ENCODE measurements around the gene KRT81.

Gene KRT81

GRCh38 chr12:52291267-52291935, at the start of gene KRT81:
TSS of gene KRT81 (minus strand) at chr12:52291534. CDS start at chr12:52291465, 69 bp downstream.
- H3K4me3 ChIP-seq (ENCODE audit: low read depth, low read length), result no peak within 1 kb of the TSS
- DNase-seq (ENCODE audit: low read depth), result no peak
- no peak for TF ChIP-seq MYC (IDR thresholded peaks at IDR 0.05; ENCODE audit: low read depth, low read length)
- no peak for TF ChIP-seq MAX (IDR thresholded peaks at IDR 0.05; ENCODE audit: low read depth, low read length)
- no peak for TF ChIP-seq POLR2A (IDR thresholded peaks at IDR 0.05; ENCODE audit: extremely low read depth, insufficient read length)
- no peak for TF ChIP-seq CTCF (IDR thresholded peaks at IDR 0.05; ENCODE audit: low read depth, low read length)

- TF ChIP-seq POLR2A (IDR thresholded peaks at IDR 0.05; ENCODE audit: extremely low read depth, insufficient read length) (no peak), MYC (IDR thresholded peaks at IDR 0.05; ENCODE audit: low read depth, low read length) (no peak)
- no peak overlapping the region for H3K4me3 ChIP-seq (ENCODE audit: low read depth, low read length)
- no peak for DNase-seq (ENCODE audit: low read depth)
These were observed 47.1 kb upstream of the KRT81 start for GRCh38 chr12:52338241-52338960.

- no peak for DNase-seq (ENCODE audit: low read depth)
These were observed 45.7 kb upstream of the KRT81 start for GRCh38 chr12:52337054-52337453.

GRCh38 chr12:52336641-52337040, 45.3 kb upstream of the KRT81 start:
- H3K4me3 ChIP-seq (ENCODE audit: low read depth, low read length), result no peak overlapping the region
- DNase-seq (ENCODE audit: low read depth), result no peak
- TF ChIP-seq MYC (IDR thresholded peaks at IDR 0.05; ENCODE audit: low read depth, low read length), result no peak
- no peak for TF ChIP-seq CTCF (IDR thresholded peaks at IDR 0.05; ENCODE audit: low read depth, low read length)
- TF ChIP-seq MAX (IDR thresholded peaks at IDR 0.05; ENCODE audit: low read depth, low read length), result no peak
- TF ChIP-seq POLR2A (IDR thresholded peaks at IDR 0.05; ENCODE audit: extremely low read depth, insufficient read length), result no peak

More at GRCh38 chr12:52337054-52337453, 45.7 kb upstream of the KRT81 start:
- no peak for TF ChIP-seq POLR2A (IDR thresholded peaks at IDR 0.05; ENCODE audit: extremely low read depth, insufficient read length)
- no peak for TF ChIP-seq MAX (IDR thresholded peaks at IDR 0.05; ENCODE audit: low read depth, low read length)
- no peak for TF ChIP-seq CTCF (IDR thresholded peaks at IDR 0.05; ENCODE audit: low read depth, low read length)
- TF ChIP-seq MYC (IDR thresholded peaks at IDR 0.05; ENCODE audit: low read depth, low read length), result no peak
- H3K4me3 ChIP-seq (ENCODE audit: low read depth, low read length), result no peak overlapping the region

GRCh38 chr12:52335598-52336262, 44.4 kb upstream of the KRT81 start:
- TF ChIP-seq MYC (IDR thresholded peaks at IDR 0.05; ENCODE audit: low read depth, low read length) (no peak), CTCF (IDR thresholded peaks at IDR 0.05; ENCODE audit: low read depth, low read length) (no peak), MAX (IDR thresholded peaks at IDR 0.05; ENCODE audit: low read depth, low read length) (no peak), POLR2A (IDR thresholded peaks at IDR 0.05; ENCODE audit: extremely low read depth, insufficient read length) (no peak)
- no peak for DNase-seq (ENCODE audit: low read depth)

GRCh38 chr12:52334185-52334584, 42.9 kb upstream of the KRT81 start:
- TF ChIP-seq CTCF (IDR thresholded peaks at IDR 0.05; ENCODE audit: low read depth, low read length), result no peak
- TF ChIP-seq MAX (IDR thresholded peaks at IDR 0.05; ENCODE audit: low read depth, low read length), result no peak
- no peak for TF ChIP-seq POLR2A (IDR thresholded peaks at IDR 0.05; ENCODE audit: extremely low read depth, insufficient read length)
- no peak for TF ChIP-seq MYC (IDR thresholded peaks at IDR 0.05; ENCODE audit: low read depth, low read length)
- no peak for DNase-seq (ENCODE audit: low read depth)
- no peak overlapping the region for H3K4me3 ChIP-seq (ENCODE audit: low read depth, low read length)

More at GRCh38 chr12:52335598-52336262, 44.4 kb upstream of the KRT81 start:
- H3K4me3 ChIP-seq (ENCODE audit: low read depth, low read length), result no peak overlapping the region

All from NB4 (cell line).